ENCODE results near the gene SAMD10. TPM values are rescaled to one million over a fixed set of nuclear protein-coding genes. Genes with fewer than 3 reads are reported as not detected.

SAMD10 gene
- polyA plus RNA-seq, 4 donors, result 3.6 to 7.3 (median 5.2) TPM

- Histone ChIP-seq H3K4me1 (ENCODE audit: control insufficient read depth in 3 of 3, insufficient read depth in 2 of 3, low read depth in 1 of 3, low read length in 2 of 3) (no peaks in the 10 kb centered on the region), H3K4me3 (ENCODE audit: low read depth in 1 of 3, low read length in 3 of 3) (no peak overlapping the region), H3K36me3 (ENCODE audit: control insufficient read depth in 3 of 3, insufficient read depth in 2 of 3, low read depth in 1 of 3, low read length in 3 of 3) (peaks cover 6 to 84% (median 31%) of the 10 kb centered on the region in 3 donors), H3K27ac (ENCODE audit: low read depth in 1 of 3, low read length in 2 of 3) (no peak overlapping the region), H3K27me3 (ENCODE audit: control insufficient read depth in 3 of 3, insufficient read depth in 3 of 3, low read length in 3 of 3) (no peaks in the 10 kb centered on the region), H3K9me3 (ENCODE audit: control insufficient read depth in 2 of 2, insufficient read depth in 1 of 2, low read depth in 1 of 2, low read length in 1 of 2) (peaks cover 0 to 13% of the 10 kb centered on the region in 2 donors)
- FAIRE-seq (no peak), DNase-seq (no peak)
- 90 to 100% (median 98%) methylated on average over 3 of the region's 3 CpGs for WGBS, 3 donors
Measured at GRCh38 chr20:64006902-64007301, 27.5 kb upstream of the SAMD10 start.

GRCh38 chr20:64006490-64006889 lies 27.0 kb upstream of the SAMD10 start:
- Histone ChIP-seq H3K4me1 (ENCODE audit: control insufficient read depth in 3 of 3, insufficient read depth in 2 of 3, low read depth in 1 of 3, low read length in 2 of 3) (no peaks in the 10 kb centered on the region), H3K4me3 (ENCODE audit: low read depth in 1 of 3, low read length in 3 of 3) (no peak overlapping the region), H3K27me3 (ENCODE audit: control insufficient read depth in 3 of 3, insufficient read depth in 3 of 3, low read length in 3 of 3) (no peaks in the 10 kb centered on the region), H3K27ac (ENCODE audit: low read depth in 1 of 3, low read length in 2 of 3) (no peak overlapping the region), H3K9me3 (ENCODE audit: control insufficient read depth in 2 of 2, insufficient read depth in 1 of 2, low read depth in 1 of 2, low read length in 1 of 2) (peaks cover 0 to 13% of the 10 kb centered on the region in 2 donors), H3K36me3 (ENCODE audit: control insufficient read depth in 3 of 3, insufficient read depth in 2 of 3, low read depth in 1 of 3, low read length in 3 of 3) (peaks cover 7 to 85% (median 32%) of the 10 kb centered on the region in 3 donors)
- FAIRE-seq, result no peak
- DNase-seq, result no peak
- 82 to 95% (median 94%) methylated on average over 10 of the region's 10 CpGs for WGBS, 3 donors

- Histone ChIP-seq H3K27me3 (ENCODE audit: control insufficient read depth in 3 of 3, insufficient read depth in 3 of 3, low read length in 3 of 3) (no peaks in the 10 kb centered on the region), H3K27ac (ENCODE audit: low read depth in 1 of 3, low read length in 2 of 3) (no peak overlapping the region), H3K4me1 (ENCODE audit: control insufficient read depth in 3 of 3, insufficient read depth in 2 of 3, low read depth in 1 of 3, low read length in 2 of 3) (no peaks in the 10 kb centered on the region), H3K9me3 (ENCODE audit: control insufficient read depth in 2 of 2, insufficient read depth in 1 of 2, low read depth in 1 of 2, low read length in 1 of 2) (peaks cover 0 to 10% of the 10 kb centered on the region in 2 donors), H3K4me3 (ENCODE audit: low read depth in 1 of 3, low read length in 3 of 3) (no peak overlapping the region), H3K36me3 (ENCODE audit: control insufficient read depth in 3 of 3, insufficient read depth in 2 of 3, low read depth in 1 of 3, low read length in 3 of 3) (peaks cover 13 to 84% (median 34%) of the 10 kb centered on the region in 3 donors)
- no peak for FAIRE-seq
- DNase-seq, result no peak
- WGBS, 3 donors, result 79 to 88% (median 84%) methylated on average over 6 of the region's 6 CpGs
Measured at GRCh38 chr20:64005394-64005793, 26.0 kb upstream of the SAMD10 start.

GRCh38 chr20:64003960-64004725 lies 24.7 kb upstream of the SAMD10 start:
- Histone ChIP-seq H3K4me1 (ENCODE audit: control insufficient read depth in 3 of 3, insufficient read depth in 2 of 3, low read depth in 1 of 3, low read length in 2 of 3) (no peaks in the 10 kb centered on the region), H3K27me3 (ENCODE audit: control insufficient read depth in 3 of 3, insufficient read depth in 3 of 3, low read length in 3 of 3) (no peaks in the 10 kb centered on the region), H3K27ac (ENCODE audit: low read depth in 1 of 3, low read length in 2 of 3) (no peak overlapping the region), H3K4me3 (ENCODE audit: low read depth in 1 of 3, low read length in 3 of 3) (no peak overlapping the region), H3K9me3 (ENCODE audit: control insufficient read depth in 2 of 2, insufficient read depth in 1 of 2, low read depth in 1 of 2, low read length in 1 of 2) (peaks cover 0 to 10% of the 10 kb centered on the region in 2 donors), H3K36me3 (ENCODE audit: control insufficient read depth in 3 of 3, insufficient read depth in 2 of 3, low read depth in 1 of 3, low read length in 3 of 3) (peaks cover 20 to 85% (median 30%) of the 10 kb centered on the region in 3 donors)
- 83 to 90% (median 87%) methylated on average over 7 of the region's 7 CpGs for WGBS, 3 donors
- FAIRE-seq (no peak), DNase-seq (no peak)

- H3K36me3 ChIP-seq (ENCODE audit: control insufficient read depth in 3 of 3, insufficient read depth in 2 of 3, low read depth in 1 of 3, low read length in 3 of 3), result peaks cover 22 to 84% (median 28%) of the 10 kb centered on the region in 3 donors
- no peak for FAIRE-seq
- 76 to 82% (median 78%) methylated on average over 11 of the region's 11 CpGs for whole genome bisulfite sequencing, 3 donors
Measured at GRCh38 chr20:64001607-64002011, 22.2 kb upstream of the SAMD10 start.

GRCh38 chr20:64000906-64001305 lies 21.5 kb upstream of the SAMD10 start:
- FAIRE-seq (no peak), DNase-seq (no peak)
- peaks cover 27 to 85% (median 30%) of the 10 kb centered on the region in 3 donors for H3K36me3 ChIP-seq (ENCODE audit: control insufficient read depth in 3 of 3, insufficient read depth in 2 of 3, low read depth in 1 of 3, low read length in 3 of 3)
- WGBS, 3 donors, result 95 to 98% (median 95%) methylated on average over 12 of the region's 12 CpGs
- H3K27me3 ChIP-seq (ENCODE audit: control insufficient read depth in 3 of 3, insufficient read depth in 3 of 3, low read length in 3 of 3), result no peaks in the 10 kb centered on the region
- no peak overlapping the region for H3K27ac ChIP-seq (ENCODE audit: low read depth in 1 of 3, low read length in 2 of 3)
- no peak overlapping the region for H3K4me3 ChIP-seq (ENCODE audit: low read depth in 1 of 3, low read length in 3 of 3)
- no peaks in the 10 kb centered on the region for H3K4me1 ChIP-seq (ENCODE audit: control insufficient read depth in 3 of 3, insufficient read depth in 2 of 3, low read depth in 1 of 3, low read length in 2 of 3)
- H3K9me3 ChIP-seq (ENCODE audit: control insufficient read depth in 2 of 2, insufficient read depth in 1 of 2, low read depth in 1 of 2, low read length in 1 of 2), result no peaks in the 10 kb centered on the region

More at GRCh38 chr20:64001607-64002011, 22.2 kb upstream of the SAMD10 start:
- Histone ChIP-seq H3K4me1 (ENCODE audit: control insufficient read depth in 3 of 3, insufficient read depth in 2 of 3, low read depth in 1 of 3, low read length in 2 of 3) (no peaks in the 10 kb centered on the region), H3K27ac (ENCODE audit: low read depth in 1 of 3, low read length in 2 of 3) (no peak overlapping the region), H3K4me3 (ENCODE audit: low read depth in 1 of 3, low read length in 3 of 3) (no peak overlapping the region), H3K27me3 (ENCODE audit: control insufficient read depth in 3 of 3, insufficient read depth in 3 of 3, low read length in 3 of 3) (no peaks in the 10 kb centered on the region), H3K9me3 (ENCODE audit: control insufficient read depth in 2 of 2, insufficient read depth in 1 of 2, low read depth in 1 of 2, low read length in 1 of 2) (no peaks in the 10 kb centered on the region)
- no peak for DNase-seq

GRCh38 chr20:63982937-63983336 lies 3.5 kb upstream of the SAMD10 start:
- no peak overlapping the region for H3K4me3 ChIP-seq (ENCODE audit: low read depth in 1 of 3, low read length in 3 of 3)
- H3K36me3 ChIP-seq (ENCODE audit: control insufficient read depth in 3 of 3, insufficient read depth in 2 of 3, low read depth in 1 of 3, low read length in 3 of 3), result peaks cover 5 to 36% (median 6%) of the 10 kb centered on the region in 3 donors
- peaks cover 2 to 21% (median 10%) of the 10 kb centered on the region in 3 donors for H3K4me1 ChIP-seq (ENCODE audit: control insufficient read depth in 3 of 3, insufficient read depth in 2 of 3, low read depth in 1 of 3, low read length in 2 of 3)
- 91 to 94% (median 94%) methylated on average over 14 of the region's 14 CpGs for WGBS, 3 donors
- H3K27me3 ChIP-seq (ENCODE audit: control insufficient read depth in 3 of 3, insufficient read depth in 3 of 3, low read length in 3 of 3), result no peaks in the 10 kb centered on the region
- no peaks in the 10 kb centered on the region for H3K9me3 ChIP-seq (ENCODE audit: control insufficient read depth in 2 of 2, insufficient read depth in 1 of 2, low read depth in 1 of 2, low read length in 1 of 2)
- no peak overlapping the region for H3K27ac ChIP-seq (ENCODE audit: low read depth in 1 of 3, low read length in 2 of 3)
- FAIRE-seq (no peak), DNase-seq (no peak)

GRCh38 chr20:63980806-63981728 lies 1.6 kb upstream of the SAMD10 start, which contains the start of gene PRPF6:
Gene PRPF6, plus strand, starts transcription at chr20:63981132. Its CDS starts 114 bp downstream, at chr20:63981246.
- Histone ChIP-seq H3K36me3 (ENCODE audit: control insufficient read depth in 3 of 3, insufficient read depth in 2 of 3, low read depth in 1 of 3, low read length in 3 of 3) (peaks cover 5 to 28% (median 6%) of the 10 kb centered on the region in 3 donors), H3K4me1 (ENCODE audit: control insufficient read depth in 3 of 3, insufficient read depth in 2 of 3, low read depth in 1 of 3, low read length in 2 of 3) (peaks cover 2 to 21% (median 10%) of the 10 kb centered on the region in 3 donors), H3K27ac (ENCODE audit: low read depth in 1 of 3, low read length in 2 of 3) (peak within 1 kb of the TSS; percentile 69 to 91 (median 84)), H3K9me3 (ENCODE audit: control insufficient read depth in 2 of 2, insufficient read depth in 1 of 2, low read depth in 1 of 2, low read length in 1 of 2) (no peaks in the 10 kb centered on the region), H3K4me3 (ENCODE audit: low read depth in 1 of 3, low read length in 3 of 3) (peak within 1 kb of the TSS; percentile 75 to 87 (median 79)), H3K27me3 (ENCODE audit: control insufficient read depth in 3 of 3, insufficient read depth in 3 of 3, low read length in 3 of 3) (no peaks in the 10 kb centered on the region)
- DNase-seq (peak; percentile 97 to 98), FAIRE-seq (no peak)
- 1% methylated on average over 69 to 75 of the region's 75 CpGs for WGBS, 3 donors

Data from small intestine (tissue), 7 donors.